Bone marrow (tissue), 2 donors: Measurements from ENCODE around the gene RASA3.
A peak's percentile ranks its signal among the peaks of the same experiment; 100 is the strongest.
"Not testable (repeated sequence)": the region's sequence is repeated elsewhere in the genome, so short reads cannot be mapped to it uniquely, and the experiment has no call there.

Experiments
- DNase-seq, 2 donors: peaks; one replicate each; lab custom pipeline; 2025; lab: John Stamatoyannopoulos, UW

The RASA3 gene

DNA sequence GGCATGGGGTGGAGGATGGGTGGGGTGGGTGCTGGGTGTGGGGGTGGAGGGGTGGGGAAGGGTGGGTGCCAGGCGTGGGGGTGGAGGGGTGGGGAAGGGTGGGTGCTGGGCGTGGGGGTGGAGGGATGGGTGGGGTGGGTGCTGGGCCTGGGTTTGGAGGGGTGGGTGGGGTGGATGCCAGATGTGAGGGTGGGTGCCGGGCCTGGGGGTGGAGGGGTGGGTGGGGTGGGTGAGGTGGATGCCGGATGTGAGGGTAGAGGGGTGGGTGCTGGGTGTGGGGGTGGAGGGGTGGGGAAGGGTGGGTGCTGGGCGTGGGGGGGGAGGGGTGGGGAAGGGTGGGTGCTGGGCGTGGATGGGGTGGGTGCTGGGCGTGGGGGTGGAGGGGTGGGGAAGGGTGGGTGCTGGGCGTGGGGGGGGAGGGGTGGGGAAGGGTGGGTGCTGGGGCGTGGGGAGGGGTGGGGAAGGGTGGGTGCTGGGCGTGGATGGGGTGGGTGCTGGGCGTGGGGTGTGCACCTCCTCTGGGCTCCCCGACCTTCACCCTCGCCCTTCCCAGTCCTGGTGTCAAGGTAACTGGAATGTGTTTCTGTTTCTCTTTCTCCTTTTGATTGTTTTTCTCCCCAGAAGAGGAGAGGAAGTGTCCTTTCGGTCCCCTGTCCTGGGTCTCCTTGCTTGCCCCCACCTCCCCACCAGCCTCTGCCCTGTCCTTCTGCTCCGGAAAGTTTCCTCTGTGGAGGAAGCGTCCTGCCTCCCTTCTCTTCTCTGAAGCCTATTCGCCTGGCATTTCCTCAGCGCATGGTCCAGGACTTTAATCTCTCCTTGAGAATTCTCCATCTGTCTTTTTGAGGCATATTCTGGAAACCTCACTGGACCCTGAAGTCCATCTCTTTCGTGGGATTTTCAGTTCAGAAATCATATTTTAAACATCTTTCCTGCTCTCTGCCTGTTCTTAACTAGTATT is 23.8 kb upstream of the RASA3 start:
- DNase-seq, result no peak

DNA sequence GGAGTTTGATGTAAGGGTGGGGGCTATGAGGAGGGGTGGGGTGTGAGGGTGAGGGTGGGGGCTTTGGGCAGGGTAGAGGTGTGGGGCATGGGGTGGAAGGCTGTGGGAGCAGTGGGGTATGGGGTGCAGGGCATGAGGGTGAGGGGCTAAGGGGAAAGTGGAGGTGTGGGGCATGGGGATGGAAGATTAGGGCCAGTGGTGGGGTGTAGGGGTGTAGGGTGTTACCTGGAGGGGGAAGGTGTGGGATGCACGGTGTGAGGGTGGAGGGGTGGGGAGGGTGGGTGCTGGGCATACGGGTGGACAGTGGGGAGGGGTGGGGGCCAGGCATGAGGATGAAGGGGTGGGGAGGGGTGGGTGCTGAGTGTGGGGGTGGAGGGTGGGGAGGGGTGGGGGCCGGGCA is 22.9 kb upstream of the RASA3 start:
- DNase-seq, result no peak

DNA sequence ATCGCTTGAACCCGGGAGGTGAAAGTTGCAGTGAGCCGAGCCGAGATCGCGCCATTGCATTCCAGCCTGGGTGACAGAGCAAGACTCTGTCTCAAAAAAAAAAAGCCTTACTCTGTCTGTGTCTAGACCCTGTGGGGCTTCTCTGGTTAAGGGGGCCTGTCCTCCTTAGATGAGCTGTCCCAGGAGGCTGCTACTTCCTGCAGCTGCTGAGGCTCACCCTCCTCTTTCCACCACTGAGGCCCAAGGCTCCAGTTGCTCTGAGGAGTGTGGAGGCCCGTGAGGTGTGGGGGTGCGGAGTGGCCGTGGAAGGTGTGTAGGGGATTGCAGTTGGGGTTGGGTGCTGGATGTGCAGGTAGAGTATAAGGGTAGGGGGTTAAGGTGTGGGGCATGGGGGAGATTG is 22.1 kb upstream of the RASA3 start:
- peak in 1 of 2 donors; percentile 17 for DNase-seq

DNA sequence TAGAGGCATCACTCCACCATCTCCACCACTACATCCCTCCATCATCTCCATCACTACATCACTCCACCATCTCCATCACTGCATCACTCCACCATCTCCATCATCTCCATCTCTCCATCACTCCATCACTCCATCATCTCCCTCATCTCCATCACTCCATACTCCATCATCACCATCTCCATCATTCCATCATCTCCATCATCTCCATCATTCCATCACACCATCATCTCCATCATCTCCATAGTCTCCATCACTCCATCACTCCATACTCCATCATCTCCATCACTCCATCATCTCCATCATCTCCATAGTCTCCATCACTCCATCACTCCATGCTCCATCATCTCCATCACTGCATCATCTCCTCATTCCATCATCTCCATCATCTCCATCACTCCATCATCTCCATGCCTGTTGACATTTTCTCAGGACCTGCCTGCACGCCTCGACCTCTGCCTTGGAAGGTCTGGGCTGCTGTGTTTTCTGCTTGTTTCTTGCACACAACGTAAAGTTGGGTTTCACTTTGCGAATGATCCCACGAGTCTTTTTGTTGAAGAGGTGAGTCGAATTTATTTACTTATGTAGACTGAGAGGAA is 21.2 kb upstream of the RASA3 start:
- no peak for DNase-seq

DNA sequence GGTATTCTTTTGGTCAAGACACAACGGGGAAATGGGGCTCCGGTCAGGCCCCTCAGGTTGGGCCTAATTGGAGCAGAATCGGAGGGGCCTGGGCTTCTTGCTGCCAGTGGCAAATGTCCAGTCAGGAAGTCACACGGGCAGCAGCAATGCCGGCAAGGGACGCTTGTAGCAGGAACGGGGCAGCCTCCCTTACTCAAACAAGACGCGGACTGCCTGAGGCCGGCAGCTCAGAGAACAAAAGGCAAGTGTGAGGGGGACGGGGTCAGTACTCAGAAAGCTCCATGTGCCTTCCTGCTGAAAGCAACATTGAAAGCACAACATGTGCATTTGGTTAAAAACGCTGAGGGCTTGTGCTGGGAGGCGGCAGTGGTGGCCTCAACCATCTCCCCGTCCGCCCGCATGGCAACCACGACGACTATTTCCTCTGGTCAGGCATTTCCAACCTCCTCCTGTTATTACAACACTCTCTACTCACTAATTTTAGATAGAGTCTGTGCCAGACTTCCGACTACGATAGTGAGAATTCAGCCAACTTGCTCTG is 20.5 kb upstream of the RASA3 start:
- DNase-seq, result no peak

DNA sequence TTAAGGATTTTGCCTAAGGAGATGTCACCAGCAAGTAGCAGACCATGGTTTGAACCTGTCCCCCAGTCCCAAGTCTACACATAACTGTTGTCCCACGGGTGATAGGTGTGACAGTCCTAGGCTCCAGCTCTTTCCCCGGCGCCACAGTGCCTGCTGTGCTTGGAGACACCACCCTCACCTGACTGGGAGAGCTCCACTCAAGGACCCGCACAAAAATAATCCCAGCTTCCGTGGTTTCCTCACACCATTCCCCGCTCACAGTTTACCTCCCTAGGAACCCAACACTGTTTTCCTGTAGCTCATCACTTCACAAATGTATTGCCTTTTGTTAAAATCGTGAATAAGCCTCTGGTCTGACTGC is 19.8 kb upstream of the RASA3 start:
- no peak for DNase-seq

DNA sequence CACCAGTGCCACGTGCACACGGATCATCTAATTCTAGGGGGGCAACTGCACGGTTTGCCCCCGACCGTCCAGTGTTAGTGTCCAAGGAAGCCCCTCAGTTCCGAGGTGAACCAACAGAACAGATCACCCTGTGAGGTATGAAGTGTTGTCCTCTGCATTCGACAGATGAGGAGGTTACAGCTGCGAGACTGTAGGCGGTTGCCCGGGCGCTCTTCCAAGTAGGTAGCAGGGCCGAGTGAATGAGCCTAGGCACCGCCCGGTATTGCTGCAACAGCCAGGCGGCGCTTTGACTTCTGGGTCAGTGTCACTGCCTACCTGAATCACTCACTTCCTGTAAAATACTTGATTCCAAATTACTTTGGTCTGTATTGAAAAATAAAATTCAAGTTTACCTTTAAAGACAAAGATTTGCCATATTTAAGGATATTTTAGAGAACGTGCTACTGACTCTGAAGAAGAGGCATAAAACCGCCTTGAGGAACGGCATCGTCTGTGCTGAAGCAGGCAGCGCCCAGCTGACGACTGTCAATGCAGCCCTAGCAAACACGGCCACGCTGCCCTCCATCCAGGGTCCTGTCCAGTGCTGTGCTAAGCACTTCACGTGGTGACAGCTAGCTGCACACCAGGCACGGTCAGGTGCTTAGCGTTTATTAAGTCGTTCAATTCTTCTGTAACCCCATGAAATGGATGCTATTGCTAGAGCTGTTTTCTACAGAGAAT is 19.3 kb upstream of the RASA3 start:
- no peak for DNase-seq

DNA sequence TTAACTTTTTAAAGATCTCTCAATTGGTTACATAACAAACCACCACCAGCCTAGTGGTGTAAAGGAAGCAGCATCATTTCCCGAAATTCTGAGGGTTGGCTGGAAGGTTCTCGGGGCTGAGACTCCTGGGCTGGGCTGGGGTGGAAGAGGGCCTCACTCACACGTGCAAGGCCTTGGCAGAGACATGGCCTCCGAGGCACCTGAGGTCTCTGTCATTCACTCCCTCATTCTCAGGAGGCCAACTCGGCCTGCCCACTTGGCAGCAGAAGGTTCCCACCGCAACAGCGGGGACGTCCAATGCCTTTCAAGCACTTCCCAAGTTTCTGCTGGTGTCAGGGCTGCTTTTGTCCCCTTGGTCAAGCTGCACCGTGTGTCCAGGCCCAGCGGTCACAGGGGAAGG is 18.6 kb upstream of the RASA3 start:
- no peak for DNase-seq

DNA sequence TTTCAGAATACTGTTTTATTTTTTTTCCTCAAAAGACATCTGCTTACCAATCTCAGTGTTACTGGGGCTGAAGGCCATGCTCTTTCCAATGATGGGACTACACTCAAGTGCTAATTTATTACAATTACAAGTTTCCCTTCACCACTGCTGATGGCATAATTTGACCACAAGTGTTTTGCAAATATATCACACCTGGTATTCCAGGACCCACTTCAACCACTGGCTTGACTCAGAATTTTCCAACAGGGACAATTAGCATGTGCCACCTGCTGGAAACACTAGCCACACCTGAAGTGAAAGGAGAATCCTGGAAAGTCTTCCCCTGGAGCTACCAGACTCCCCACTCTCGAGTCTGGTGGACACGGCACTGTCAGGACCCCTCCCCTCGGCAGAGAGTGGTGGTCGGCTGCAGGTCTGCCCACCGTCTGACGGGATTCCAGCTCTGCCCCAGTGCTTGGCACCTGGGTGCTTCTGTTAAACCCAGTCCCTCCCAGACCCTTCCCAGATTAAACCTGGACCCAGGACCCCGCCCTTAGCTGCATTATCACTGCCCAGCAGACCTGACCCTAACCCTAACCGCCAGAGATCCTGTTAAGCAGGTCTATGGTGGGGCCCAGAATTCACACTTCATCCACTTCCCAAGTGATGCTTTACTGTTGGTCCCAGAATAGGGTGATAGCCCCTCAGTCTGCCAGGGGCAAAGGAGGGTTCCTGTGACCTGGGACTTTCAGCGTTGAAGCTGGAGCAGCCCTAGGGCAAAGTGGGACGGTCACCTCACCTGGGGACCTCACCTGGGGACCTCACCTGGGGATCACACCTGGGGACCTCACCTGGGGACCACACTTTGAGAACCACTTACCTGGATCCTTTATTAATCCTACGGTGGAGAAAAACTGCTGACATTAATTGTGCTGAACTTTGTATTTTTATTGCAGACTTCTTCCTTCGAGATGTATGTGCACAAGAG is 17.6 kb upstream of the RASA3 start:
- no peak for DNase-seq

DNA sequence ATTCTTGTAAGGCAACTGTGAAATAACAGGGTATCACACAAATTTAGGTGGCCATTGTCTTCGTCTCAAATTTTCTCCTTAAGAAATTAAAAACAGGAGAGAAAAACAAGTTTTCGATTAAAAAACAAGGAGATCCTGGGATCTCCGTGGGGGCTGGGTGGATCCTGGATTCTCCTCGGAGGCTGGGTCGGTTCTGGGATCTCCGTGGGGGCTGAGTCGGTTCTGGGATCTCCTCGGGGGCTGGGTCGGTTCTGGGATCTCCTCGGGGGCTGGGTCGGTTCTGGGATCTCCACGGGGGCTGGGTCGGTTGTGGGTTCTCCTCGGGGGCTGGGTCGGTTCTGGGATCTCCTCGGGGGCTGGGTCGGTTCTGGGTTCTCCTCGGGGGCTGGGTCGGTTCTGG is 16.5 kb upstream of the RASA3 start:
- not testable (repeated sequence) for DNase-seq

DNA sequence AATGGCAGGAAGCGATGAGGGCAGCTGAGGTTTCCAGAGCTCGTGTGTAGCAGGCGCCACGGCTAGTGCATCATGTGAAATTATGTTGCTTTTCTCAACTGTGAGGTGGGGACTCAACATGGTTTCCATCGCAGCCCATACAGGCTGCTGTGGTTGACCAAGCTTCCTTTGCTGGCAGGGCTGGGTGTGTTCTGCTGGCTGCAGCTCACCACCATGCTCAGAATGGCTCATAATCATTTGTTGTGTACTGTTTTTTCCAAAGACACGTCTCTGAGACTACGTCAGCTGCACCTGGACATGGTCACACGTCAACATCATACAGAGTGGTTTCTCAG is 16.1 kb upstream of the RASA3 start:
- DNase-seq, result peak in 1 of 2 donors; percentile 69

DNA sequence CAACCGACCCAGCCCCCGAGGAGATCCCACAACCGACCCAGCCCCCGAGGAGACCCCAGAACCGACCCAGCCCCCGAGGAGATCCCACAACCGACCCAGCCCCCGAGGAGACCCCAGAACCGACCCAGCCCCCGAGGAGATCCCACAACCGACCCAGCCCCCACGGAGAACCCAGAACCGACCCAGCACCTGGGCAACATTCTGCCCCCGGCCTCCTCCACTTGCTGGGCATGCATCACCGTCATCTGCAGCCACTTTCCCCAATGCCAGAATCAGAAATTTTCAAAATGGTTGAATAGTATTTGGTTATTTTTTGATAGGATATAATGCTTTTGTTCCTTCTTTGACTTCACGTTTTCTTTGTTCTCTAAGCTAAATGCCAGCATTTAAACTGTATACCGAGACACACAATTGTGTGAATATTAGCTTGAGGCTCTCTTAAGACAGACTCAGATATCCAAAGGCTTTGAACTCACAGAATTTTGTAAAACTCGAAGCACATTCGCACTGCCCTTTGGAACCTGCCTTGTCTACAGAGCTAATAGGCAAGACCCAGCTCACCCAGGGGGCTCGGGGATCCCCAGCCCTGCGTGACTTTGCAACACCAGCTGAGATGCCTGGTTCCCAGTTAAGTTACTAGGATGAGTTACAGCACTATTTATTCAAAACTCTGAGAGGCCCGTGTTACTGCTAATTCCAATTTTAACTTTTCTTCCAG is 15.5 kb upstream of the RASA3 start:
- DNase-seq, result no peak

DNA sequence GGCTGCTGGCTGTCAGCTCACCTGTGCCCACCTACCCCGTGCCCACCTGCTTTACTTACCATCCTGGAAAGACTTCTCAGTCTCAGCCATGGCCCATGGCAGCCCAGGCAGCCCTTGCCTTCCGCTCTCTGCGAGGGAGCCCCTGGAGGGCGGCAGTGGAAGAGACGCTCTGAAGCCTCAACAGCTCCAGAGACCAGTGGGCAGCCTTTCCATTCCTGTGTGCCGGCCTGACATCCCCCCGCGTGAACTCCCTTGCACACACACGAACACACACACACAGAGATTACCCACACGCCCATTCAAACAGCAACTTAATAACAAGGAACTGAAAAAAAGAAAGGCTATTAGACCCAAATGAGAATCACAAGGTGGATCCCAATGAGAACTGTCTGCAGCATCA is 14.2 kb upstream of the RASA3 start:
- DNase-seq, result no peak

DNA sequence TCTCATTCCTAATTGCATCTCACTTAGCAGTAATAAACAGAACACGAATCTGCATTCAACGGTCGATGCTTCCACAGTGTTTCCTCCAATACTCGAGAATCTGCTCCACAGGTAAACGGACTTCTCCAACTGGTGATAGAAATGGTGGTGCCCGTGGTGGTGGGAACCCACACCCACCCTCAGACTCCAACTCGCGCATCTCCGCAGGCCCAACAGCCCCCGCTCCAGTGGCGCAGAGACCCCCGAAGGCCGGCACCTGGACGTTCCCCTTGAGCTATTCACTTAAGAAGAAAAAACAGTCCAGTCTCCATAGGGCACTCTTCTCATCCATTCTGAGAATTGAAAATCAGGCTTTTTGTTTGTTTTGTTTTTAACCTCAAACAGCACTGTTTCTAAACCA is 13.8 kb upstream of the RASA3 start:
- DNase-seq, result no peak

DNA sequence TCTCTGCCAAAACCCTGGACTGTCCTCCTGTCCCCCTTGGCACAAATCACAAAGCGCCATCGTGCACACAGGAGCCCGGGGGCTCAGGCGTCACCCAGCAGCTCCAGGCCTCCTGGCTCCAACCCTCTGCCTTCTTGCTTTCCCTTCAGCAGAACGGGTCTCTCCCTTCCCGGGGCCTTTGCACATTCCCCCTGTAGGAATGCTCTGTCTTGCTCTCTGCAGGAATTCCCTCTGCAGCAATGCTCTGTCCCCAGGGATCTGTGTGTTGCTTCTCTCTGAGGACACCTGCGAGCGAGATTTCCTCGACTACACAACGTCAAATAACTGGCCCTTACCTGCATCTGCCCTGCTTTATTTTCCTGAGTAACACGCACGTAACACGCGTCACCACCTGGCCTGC is 13.3 kb upstream of the RASA3 start:
- no peak for DNase-seq

DNA sequence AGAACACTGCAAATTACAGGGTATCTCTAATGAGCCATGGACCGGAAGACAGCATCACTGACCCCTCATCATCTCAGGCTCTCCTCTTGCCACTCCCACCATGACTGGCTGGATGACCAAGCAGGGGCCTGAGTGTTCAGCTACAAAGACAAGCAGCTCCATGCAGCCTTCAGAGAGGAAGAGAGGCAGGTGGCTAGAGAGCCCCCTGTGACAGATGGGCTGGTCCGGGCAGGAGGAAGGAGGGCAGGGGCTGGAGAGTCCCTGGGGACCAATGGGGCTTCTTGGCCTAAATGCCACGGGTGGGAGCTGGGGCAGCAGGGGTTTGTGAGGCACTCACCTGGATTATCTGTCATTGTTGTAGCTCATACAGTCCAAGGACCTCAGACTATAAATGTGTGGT is 12.8 kb upstream of the RASA3 start:
- DNase-seq, result no peak

DNA sequence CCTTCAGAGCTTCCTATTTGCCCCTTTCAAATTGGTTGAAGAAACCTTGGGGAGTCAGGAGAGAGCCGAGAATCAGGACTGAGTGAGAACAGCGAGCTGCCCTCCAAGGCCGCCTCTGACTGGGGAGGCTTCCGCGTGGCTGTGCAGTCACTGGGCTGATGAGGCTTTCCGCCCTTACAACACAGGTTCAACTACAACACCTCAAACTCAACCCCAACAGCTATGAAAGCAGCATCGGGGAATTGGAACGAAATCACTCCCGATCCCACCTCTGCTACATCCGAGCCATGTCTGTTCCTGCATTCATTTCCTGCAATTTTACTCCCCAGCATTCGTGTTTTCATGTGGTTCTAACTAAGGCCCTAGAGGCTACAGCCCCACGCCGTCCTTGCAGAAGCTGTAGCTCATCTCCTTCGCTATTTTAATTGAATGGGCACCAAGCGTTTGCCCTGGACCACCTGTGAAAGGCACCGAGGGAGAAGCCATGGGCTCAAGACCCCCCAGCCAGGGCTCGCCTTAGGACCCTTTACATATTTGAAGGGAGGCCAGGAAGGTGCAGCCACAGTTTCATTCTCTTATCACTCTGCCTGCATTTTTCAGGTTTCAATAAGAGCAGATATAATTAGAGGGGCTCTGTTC is 12.3 kb upstream of the RASA3 start:
- no peak for DNase-seq

DNA sequence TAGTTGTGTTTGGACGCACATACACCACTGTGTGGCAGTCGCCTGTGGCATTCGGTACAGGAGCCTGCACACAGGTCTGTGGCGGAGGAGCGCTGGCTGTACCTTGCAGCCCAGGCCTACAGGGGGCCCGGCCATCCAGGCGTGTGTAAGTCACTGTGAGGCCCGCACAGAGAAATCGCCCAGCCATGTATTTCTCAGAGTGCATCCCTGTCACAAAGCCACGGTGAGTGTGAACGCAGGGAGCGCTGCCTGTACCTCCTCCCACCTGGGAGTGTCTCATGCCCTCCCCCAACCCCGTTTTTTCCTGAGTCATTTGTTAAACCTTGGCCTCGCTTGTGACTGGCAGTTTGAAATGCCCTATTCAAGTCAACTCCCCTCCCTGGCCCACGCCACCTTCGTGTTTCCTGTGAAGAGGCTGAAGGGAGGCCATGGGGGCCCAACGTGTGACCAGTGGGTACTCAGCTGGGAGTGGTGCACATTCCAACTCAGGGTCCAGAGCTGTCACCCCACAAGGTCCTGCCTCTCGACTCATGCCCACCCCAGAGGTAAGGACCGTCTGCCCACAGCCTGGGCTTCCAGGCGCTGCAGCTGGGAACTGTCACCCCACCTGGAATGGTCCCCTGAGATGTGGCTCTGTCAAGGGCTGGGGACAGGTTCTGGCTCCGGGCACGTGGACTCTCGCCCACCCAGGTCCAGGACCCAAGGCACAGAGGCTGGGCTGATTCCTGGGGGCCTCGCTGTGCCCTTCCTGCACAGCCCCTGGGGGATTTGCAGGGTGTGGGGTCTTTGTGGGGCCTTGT is 11.6 kb upstream of the RASA3 start:
- no peak for DNase-seq

DNA sequence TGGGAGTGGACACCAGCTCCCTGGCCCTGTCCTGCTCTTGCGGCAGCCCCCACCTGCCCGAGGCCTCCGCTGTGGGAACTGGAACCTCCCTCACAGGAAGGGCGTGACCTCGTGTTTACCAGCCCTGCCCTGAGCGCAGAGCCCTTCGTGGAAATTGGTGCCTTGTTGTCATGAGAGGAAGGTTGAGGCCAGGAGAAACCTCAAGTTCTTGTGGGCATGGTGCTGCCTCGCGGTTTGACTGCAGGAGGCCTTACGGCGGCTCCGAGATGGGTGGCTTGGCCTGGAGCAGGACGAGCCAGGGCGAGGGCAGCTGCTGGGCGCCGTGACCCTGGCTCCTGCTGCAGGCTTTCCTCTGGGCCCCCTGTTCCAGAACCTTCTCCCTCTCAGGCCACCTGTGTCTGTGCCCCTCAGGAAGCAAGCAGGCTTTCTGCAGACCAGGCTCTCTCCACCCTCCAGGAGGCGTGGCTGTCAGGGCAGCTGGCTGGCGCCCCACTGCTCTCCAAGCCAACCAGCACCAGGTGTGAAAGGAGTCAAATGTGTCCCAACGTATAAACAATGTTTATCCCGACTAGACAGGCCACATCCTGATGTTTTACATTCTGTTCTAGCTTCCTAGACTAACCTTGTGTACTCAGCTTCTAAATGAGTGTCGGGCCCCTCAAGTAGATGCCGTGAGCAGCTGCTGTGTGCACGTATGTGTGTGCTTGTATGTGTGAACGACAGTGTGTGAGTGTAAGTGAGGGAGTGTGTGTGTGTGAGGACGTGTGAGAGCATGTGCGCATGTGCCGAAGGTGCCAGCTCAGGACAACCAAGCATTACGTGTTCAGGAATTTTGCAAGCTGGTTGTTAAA is 10.4 kb upstream of the RASA3 start:
- peak in 1 of 2 donors; percentile 22 for DNase-seq
